HG02885 (cell line): ENCODE results near the gene UTF1.

Source experiments
- ATAC-seq: cut with Tn5 transposase; IDR thresholded peaks from one replicate; pipeline ENCODE4 v1.9.1; 2021; ENCODE audit warnings: mild to moderate bottlenecking; ENCODE audit not compliant: unreplicated experiment, poor library complexity

UTF1 gene

GRCh38 chr10:133242611-133243356 is 12.8 kb downstream of the UTF1 start:
- ATAC-seq = no peak

GRCh38 chr10:133243593-133243992 is 13.6 kb downstream of the UTF1 start:
- no peak for ATAC-seq

- ATAC-seq = no peak
Measured at GRCh38 chr10:133245439-133246235, 15.6 kb downstream of the UTF1 start.

GRCh38 chr10:133246236-133246626 is 16.2 kb downstream of the UTF1 start:
- no peak for ATAC-seq

- no peak for ATAC-seq
Measured at GRCh38 chr10:133247681-133248333, 17.8 kb downstream of the UTF1 start.

- ATAC-seq = no peak
Measured at GRCh38 chr10:133248334-133248715, 18.3 kb downstream of the UTF1 start.

- ATAC-seq = no peak
Measured at GRCh38 chr10:133249094-133249780, 19.2 kb downstream of the UTF1 start.

GRCh38 chr10:133249975-133250754 is 20.1 kb downstream of the UTF1 start:
- no peak for ATAC-seq

- no peak for ATAC-seq
Measured at GRCh38 chr10:133251388-133252222, 21.6 kb downstream of the UTF1 start.

- ATAC-seq = no peak
Measured at GRCh38 chr10:133252223-133252552, 22.2 kb downstream of the UTF1 start.

GRCh38 chr10:133253361-133253955 is 23.4 kb downstream of the UTF1 start:
- no peak for ATAC-seq

- ATAC-seq = no peak
Measured at GRCh38 chr10:133254421-133255120, 24.6 kb downstream of the UTF1 start.

- ATAC-seq = no peak
Measured at GRCh38 chr10:133255323-133255722, 25.3 kb downstream of the UTF1 start.

- no peak for ATAC-seq
Measured at GRCh38 chr10:133257489-133258065, 27.6 kb downstream of the UTF1 start.

- no peak for ATAC-seq
Measured at GRCh38 chr10:133258066-133258817, 28.2 kb downstream of the UTF1 start.

GRCh38 chr10:133258818-133259601 is 29.0 kb downstream of the UTF1 start:
- no peak for ATAC-seq
